CD14-positive monocyte (primary cell): Measurements from ENCODE around the gene DZIP1. TPM values are rescaled to one million over a fixed set of nuclear protein-coding genes. Genes with fewer than 3 reads are reported as not detected.

Source experiments
- DNase-seq, 3 donors: peaks; one replicate each; pipeline ENCODE4 v3.0.0-alpha.2; 2011 to 2022
- H2AFZ ChIP-seq: 2 replicates; pipeline ENCODE4 v1.6.0; 2012; ENCODE audit warnings: mild to moderate bottlenecking, low read depth, low read length, inconsistent platforms; ENCODE audit not compliant: insufficient read depth, poor library complexity, severe bottlenecking
- H3K27ac ChIP-seq, 2 donors: 1 replicate in 1 of 2; 2 replicates in 1 of 2; pipeline ENCODE4 v1.5.1; 2012 to 2013; ENCODE audit warnings: low read length in 2 of 2, control low read depth in 1 of 2, inconsistent platforms in 1 of 2, low read depth in 1 of 2, mild to moderate bottlenecking in 1 of 2
- H3K27me3 ChIP-seq, 2 donors: one replicate each; pipeline versions ENCODE4 v1.6.0 to v1.6.1; 2011 to 2013; ENCODE audit warnings: low read length in 2 of 2; ENCODE audit not compliant: control insufficient read depth in 2 of 2, insufficient read depth in 2 of 2
- H3K36me3 ChIP-seq, 2 donors: replicated peaks in 1 of 2; 1 replicate in 1 of 2; 2 replicates in 1 of 2; pipeline versions ENCODE4 v1.5.1 to v1.6.1; 2012 to 2013; ENCODE audit warnings: low read length in 2 of 2, control low read depth in 1 of 2, inconsistent platforms in 1 of 2, mild to moderate bottlenecking in 1 of 2; ENCODE audit not compliant: insufficient read depth in 2 of 2, control insufficient read depth in 1 of 2
- H3K4me1 ChIP-seq, 2 donors: 1 replicate in 1 of 2; 2 replicates in 1 of 2; pipeline versions ENCODE4 v1.5.1 to v1.6.1; 2012 to 2013; ENCODE audit warnings: low read length in 2 of 2, control low read depth in 1 of 2, inconsistent platforms in 1 of 2, mild to moderate bottlenecking in 1 of 2, moderate library complexity in 1 of 2; ENCODE audit not compliant: insufficient read depth in 2 of 2, control insufficient read depth in 1 of 2
- H3K4me2 ChIP-seq: replicated peaks from 2 replicates; pipeline ENCODE3; 2012; ENCODE audit warnings: low read length, moderate library complexity, mild to moderate bottlenecking; ENCODE audit not compliant: poor library complexity, severe bottlenecking; ENCODE audit errors: extremely low read depth
- H3K4me3 ChIP-seq, 3 experiments: fragments of 200-600 bp in 1 of 3; sonication (generic) in 1 of 3; replicated peaks in 1 of 3; 1 replicate in 2 of 3; 2 replicates in 1 of 3; pipeline ENCODE4 v1.5.1; 2011 to 2013; ENCODE audit warnings: low read length in 3 of 3, mild to moderate bottlenecking in 3 of 3, control low read depth in 2 of 3, low read depth in 2 of 3, inconsistent platforms in 1 of 3, moderate library complexity in 1 of 3
- H3K79me2 ChIP-seq: 2 replicates; pipeline ENCODE4 v1.6.0; 2012; ENCODE audit warnings: mild to moderate bottlenecking, control low read depth, inconsistent platforms, low read length, moderate library complexity; ENCODE audit not compliant: insufficient read depth
- H3K9ac ChIP-seq: 2 replicates; pipeline ENCODE4 v1.6.0; 2017; ENCODE audit warnings: low read length, mild to moderate bottlenecking; ENCODE audit not compliant: insufficient read depth, poor library complexity, severe bottlenecking
- H3K9me3 ChIP-seq, 2 donors: replicated peaks in 1 of 2; 1 replicate in 1 of 2; 2 replicates in 1 of 2; pipeline versions ENCODE4 v1.5.1 to v1.6.1; 2012 to 2013; ENCODE audit warnings: low read length in 2 of 2, control low read depth in 1 of 2; ENCODE audit not compliant: control insufficient read depth in 1 of 2, insufficient read depth in 1 of 2
- H4K20me1 ChIP-seq: 2 replicates; pipeline ENCODE4 v1.6.0; 2012; ENCODE audit warnings: mild to moderate bottlenecking, low read length, control low read depth, moderate library complexity; ENCODE audit not compliant: insufficient read depth
- H3K27ac Mint-ChIP-seq, 7 donors: one replicate each; pipeline ENCODE4 v1.8.0; 2020; ENCODE audit warnings: mild to moderate bottlenecking in 7 of 7, mixed read lengths in 7 of 7, moderate library complexity in 6 of 7, inconsistent platforms in 2 of 7
- H3K27me3 Mint-ChIP-seq, 3 donors: one replicate each; pipeline ENCODE4 v1.8.0; 2021 to 2022; ENCODE audit warnings: low read depth in 3 of 3, mild to moderate bottlenecking in 3 of 3, mixed read lengths in 3 of 3, moderate library complexity in 3 of 3, inconsistent platforms in 1 of 3
- H3K36me3 Mint-ChIP-seq, 2 donors: one replicate each; pipeline ENCODE4 v1.8.0; 2020; ENCODE audit warnings: mixed read lengths in 2 of 2, inconsistent platforms in 1 of 2, mild to moderate bottlenecking in 1 of 2
- H3K4me1 Mint-ChIP-seq: one replicate; pipeline ENCODE4 v1.8.0; 2020; ENCODE audit warnings: mild to moderate bottlenecking, mixed read lengths
- H3K4me3 Mint-ChIP-seq, 2 donors: one replicate each; pipeline ENCODE4 v1.8.0; 2020; ENCODE audit warnings: mild to moderate bottlenecking in 2 of 2, mixed read lengths in 2 of 2, moderate library complexity in 1 of 2
- H3K9me3 Mint-ChIP-seq, 7 donors: one replicate each; pipeline ENCODE4 v1.8.0; 2020 to 2022; ENCODE audit warnings: mixed read lengths in 7 of 7, mild to moderate bottlenecking in 6 of 7, moderate library complexity in 6 of 7, inconsistent platforms in 2 of 7
- WGBS: methylation state at CpG from one replicate; pipeline ENCODE4 v1.1.5; 2013; ENCODE audit warnings: missing lambda C conversion rate; ENCODE audit not compliant: insufficient coverage; 5-methylcytosine and 5-hydroxymethylcytosine counted together
- intact Hi-C, 2 donors: fragments of 100-400 bp; cut with micrococcal nuclease; formaldehyde crosslinking; loops; one replicate each; pipeline versions ENCODE4 v1.15.0 to v1.15.1; 2023
- polyA plus RNA-seq, 3 donors: library from polyadenylated mRNA; depleted of rRNA in 1 of 3; unstranded in 2 of 3; stranded (reverse) in 1 of 3; fragments of 300-500 nt in 2 of 3; fragments of >200 nt in 1 of 3; fragmentation: Illumina TruSeq in 2 of 3; gene quantifications; 1 replicate in 2 of 3; 2 replicates in 1 of 3; pipeline ENCODE4 v1.2.3, GENCODE V29; 2012 to 2021
- TF ChIP-seq, protein P1 (sequence below): fragments of 200-600 bp; IDR thresholded peaks from one replicate; pipeline ENCODE4 v1.8.0; 2022; ENCODE audit warnings: antibody characterized with exemption, mild to moderate bottlenecking

The DZIP1 gene
- polyA plus RNA-seq, 3 donors: not detected

DNA sequence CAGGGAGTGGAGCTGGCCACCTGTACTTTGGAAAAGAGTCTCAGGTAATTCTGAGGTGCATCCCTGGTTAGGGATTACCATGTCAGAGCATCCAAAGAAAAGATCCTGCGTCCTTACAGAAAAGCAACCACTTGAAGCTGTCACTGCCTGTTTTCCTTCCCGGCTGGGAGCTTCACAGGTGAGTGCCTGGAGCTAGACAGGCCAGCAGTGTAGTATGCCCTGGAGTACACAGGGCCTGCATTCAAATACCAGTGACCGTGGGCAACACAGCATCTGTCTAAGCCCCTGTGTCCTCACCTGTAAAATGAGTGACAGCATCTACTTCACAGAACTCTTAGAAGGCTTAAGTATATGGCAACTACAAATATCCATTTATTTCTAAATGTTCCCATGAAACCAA is 29.0 kb downstream of the DZIP1 start:
- H3K4me3 ChIP-seq: no peak overlapping the region
- H3K27me3 ChIP-seq: no peaks in the 10 kb centered on the region
- WGBS: 100% methylated on average over 3 of the region's 3 CpGs
- H3K4me1 ChIP-seq: no peaks in the 10 kb centered on the region
- H3K4me2 ChIP-seq: no peak overlapping the region
- H3K4me1 Mint-ChIP-seq: peaks cover 5% of the 10 kb centered on the region
- H3K36me3 ChIP-seq: no peaks in the 10 kb centered on the region
- no peak overlapping the region for H3K27ac ChIP-seq
- no peaks in the 10 kb centered on the region for H3K27me3 Mint-ChIP-seq
- no peaks in the 10 kb centered on the region for H3K9me3 ChIP-seq
- H3K79me2 ChIP-seq: no peaks in the 10 kb centered on the region
- TF ChIP-seq, protein P1, sequence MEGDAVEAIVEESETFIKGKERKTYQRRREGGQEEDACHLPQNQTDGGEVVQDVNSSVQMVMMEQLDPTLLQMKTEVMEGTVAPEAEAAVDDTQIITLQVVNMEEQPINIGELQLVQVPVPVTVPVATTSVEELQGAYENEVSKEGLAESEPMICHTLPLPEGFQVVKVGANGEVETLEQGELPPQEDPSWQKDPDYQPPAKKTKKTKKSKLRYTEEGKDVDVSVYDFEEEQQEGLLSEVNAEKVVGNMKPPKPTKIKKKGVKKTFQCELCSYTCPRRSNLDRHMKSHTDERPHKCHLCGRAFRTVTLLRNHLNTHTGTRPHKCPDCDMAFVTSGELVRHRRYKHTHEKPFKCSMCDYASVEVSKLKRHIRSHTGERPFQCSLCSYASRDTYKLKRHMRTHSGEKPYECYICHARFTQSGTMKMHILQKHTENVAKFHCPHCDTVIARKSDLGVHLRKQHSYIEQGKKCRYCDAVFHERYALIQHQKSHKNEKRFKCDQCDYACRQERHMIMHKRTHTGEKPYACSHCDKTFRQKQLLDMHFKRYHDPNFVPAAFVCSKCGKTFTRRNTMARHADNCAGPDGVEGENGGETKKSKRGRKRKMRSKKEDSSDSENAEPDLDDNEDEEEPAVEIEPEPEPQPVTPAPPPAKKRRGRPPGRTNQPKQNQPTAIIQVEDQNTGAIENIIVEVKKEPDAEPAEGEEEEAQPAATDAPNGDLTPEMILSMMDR: no peak
- H3K9ac ChIP-seq: no peak overlapping the region
- H3K27ac Mint-ChIP-seq: no peak overlapping the region
- H3K36me3 Mint-ChIP-seq: no peaks in the 10 kb centered on the region
- H4K20me1 ChIP-seq: no peaks in the 10 kb centered on the region
- peaks cover 3 to 6% (median 5%) of the 10 kb centered on the region in 7 donors for H3K9me3 Mint-ChIP-seq
- intact Hi-C loops: no loop called here
- H2AFZ ChIP-seq: no peak overlapping the region
- no peak for DNase-seq
- no peak overlapping the region for H3K4me3 Mint-ChIP-seq

DNA sequence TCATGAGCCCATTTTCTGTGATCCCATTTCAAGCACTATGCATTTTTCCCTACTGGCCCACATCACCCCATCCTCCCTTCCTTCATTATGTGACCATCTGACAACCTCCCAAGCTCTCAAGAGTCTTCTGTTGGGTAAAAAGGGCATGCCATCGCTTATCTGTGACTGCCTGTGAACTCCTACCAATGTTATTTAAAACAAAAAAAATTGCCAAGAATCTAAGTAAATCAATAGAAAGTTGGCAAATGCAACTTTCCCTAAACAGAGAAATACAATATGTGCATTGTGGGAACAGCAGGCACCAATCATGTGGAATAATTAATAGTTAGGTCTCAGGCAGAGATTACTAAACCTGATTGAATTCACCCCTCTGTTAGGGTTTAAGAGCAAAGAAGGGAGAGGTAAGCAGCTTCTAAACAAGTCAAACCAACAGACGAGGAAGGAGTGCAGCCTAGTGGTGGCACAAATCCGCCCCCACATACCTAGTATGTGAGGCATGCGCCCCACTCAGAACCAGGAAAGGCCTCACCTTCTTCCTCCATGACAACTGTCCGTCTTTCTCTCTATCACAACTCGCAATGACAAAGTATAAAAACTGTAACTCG is 29.8 kb downstream of the DZIP1 start:
- no peak overlapping the region for H3K9ac ChIP-seq
- no peaks in the 10 kb centered on the region for H3K4me1 ChIP-seq
- H2AFZ ChIP-seq: no peak overlapping the region
- H3K27me3 ChIP-seq: no peaks in the 10 kb centered on the region
- Mint-ChIP-seq H3K36me3 (no peaks in the 10 kb centered on the region), H3K4me1 (peaks cover under 1% of the 10 kb centered on the region), H3K27ac (no peak overlapping the region), H3K9me3 (peaks cover under 1 to 3% (median under 1%) of the 10 kb centered on the region in 7 donors), H3K27me3 (peaks cover 0 to 2% (median 2%) of the 10 kb centered on the region in 3 donors), H3K4me3 (no peak overlapping the region)
- intact Hi-C loops: no loop called here
- H3K79me2 ChIP-seq: no peaks in the 10 kb centered on the region
- H3K4me3 ChIP-seq: no peak overlapping the region
- WGBS: 91% methylated on average over 6 of the region's 7 CpGs
- no peaks in the 10 kb centered on the region for H4K20me1 ChIP-seq
- TF ChIP-seq, protein P1: no peak
- H3K36me3 ChIP-seq: no peaks in the 10 kb centered on the region
- H3K27ac ChIP-seq: no peak overlapping the region
- H3K4me2 ChIP-seq: no peak overlapping the region
- H3K9me3 ChIP-seq: no peaks in the 10 kb centered on the region
- DNase-seq: no peak
